PC-9 (cell line): Measurements from ENCODE around the gene CLEC11A.

Source experiments
- EZH2 ChIP-seq: fragments of 200-600 bp; sonication (generic); IDR thresholded peaks from 2 replicates; pipeline ENCODE4 v1.8.0; 2017; ENCODE audit warnings: antibody characterized with exemption, low read depth
- TF ChIP-seq, protein P1 (sequence below): fragments of 200-600 bp; sonication (generic); conservative IDR thresholded peaks from 2 replicates; pipeline ENCODE4 v1.6.1; 2017; ENCODE audit warnings: mixed run types, antibody characterized with exemption, mild to moderate bottlenecking, moderate library complexity

DNA sequence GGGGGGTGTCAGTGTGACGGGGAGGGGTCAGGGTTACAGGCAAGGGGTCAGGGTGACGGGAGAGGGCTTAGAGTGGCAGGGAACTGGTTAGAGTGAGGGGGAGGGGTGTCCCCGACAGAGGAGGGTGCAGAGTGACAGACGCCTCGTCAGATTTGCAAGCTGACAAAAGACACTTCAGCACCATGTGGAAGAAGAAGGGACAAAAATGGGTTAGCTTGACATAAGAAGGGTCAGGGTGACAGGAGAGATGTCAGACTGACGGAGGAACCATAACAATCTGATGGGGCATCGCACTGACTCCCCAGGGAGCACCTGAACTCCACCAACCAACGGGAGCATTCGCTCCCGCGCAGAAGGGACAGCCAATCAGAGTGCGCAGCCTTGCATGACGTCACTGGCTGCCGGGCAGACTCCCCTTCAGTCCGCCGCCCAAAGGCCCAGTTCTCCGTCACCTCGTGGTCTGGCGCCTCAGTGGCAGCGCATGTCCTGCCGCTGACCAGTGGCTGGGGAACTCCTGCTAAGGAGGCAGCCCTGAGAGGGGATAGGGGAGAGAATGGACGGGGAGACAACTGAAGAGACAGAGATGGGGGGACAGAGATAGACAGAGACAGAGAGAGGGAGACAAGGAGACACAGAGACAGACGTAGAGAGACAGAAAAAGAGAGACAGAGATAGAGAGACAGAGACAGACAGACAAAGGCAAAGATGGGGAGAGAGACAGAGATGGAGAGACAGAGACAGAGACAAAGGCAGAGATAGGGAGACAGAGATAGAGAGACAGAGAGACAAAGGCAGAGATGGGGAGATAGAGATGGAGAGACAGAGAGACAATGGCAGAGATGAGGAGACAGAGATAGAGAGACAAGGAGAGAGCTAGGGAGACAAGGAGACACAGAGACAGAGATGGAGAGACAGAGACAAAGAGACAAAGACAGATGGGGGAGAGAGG, 43.7 kb upstream of the CLEC11A start:
- no peak for TF ChIP-seq EZH2
- TF ChIP-seq, protein P1, sequence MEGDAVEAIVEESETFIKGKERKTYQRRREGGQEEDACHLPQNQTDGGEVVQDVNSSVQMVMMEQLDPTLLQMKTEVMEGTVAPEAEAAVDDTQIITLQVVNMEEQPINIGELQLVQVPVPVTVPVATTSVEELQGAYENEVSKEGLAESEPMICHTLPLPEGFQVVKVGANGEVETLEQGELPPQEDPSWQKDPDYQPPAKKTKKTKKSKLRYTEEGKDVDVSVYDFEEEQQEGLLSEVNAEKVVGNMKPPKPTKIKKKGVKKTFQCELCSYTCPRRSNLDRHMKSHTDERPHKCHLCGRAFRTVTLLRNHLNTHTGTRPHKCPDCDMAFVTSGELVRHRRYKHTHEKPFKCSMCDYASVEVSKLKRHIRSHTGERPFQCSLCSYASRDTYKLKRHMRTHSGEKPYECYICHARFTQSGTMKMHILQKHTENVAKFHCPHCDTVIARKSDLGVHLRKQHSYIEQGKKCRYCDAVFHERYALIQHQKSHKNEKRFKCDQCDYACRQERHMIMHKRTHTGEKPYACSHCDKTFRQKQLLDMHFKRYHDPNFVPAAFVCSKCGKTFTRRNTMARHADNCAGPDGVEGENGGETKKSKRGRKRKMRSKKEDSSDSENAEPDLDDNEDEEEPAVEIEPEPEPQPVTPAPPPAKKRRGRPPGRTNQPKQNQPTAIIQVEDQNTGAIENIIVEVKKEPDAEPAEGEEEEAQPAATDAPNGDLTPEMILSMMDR, result no peak
